GM12864 (cell line): ENCODE results near the gene ICAM4.
"Not testable (repeated sequence)": the region's sequence is repeated elsewhere in the genome, so short reads cannot be mapped to it uniquely, and the experiment has no call there.

ENCODE experiments used
- DNase-seq: peaks from one replicate; pipeline ENCODE4 v3.0.0-alpha.2; 2011; ENCODE audit warnings: low read depth
- H3K4me3 ChIP-seq: 2 replicates; pipeline ENCODE4 v1.5.1; 2011; ENCODE audit warnings: mild to moderate bottlenecking, low read depth, low read length, control low read depth
- CTCF ChIP-seq: IDR thresholded peaks from 2 replicates; pipeline ENCODE4 v1.5.1; 2011; ENCODE audit warnings: low read depth, mild to moderate bottlenecking, moderate library complexity, low read length, control low read depth, inconsistent platforms; ENCODE audit errors: missing control alignments

The ICAM4 gene

GRCh38 chr19:10286803-10287737 is at the start of gene ICAM4:
ICAM4 (plus strand) TSS chr19:10286955; CDS start chr19:10287013, 58 bp downstream.
- no peak for DNase-seq
- no peak for TF ChIP-seq CTCF
- H3K4me3 ChIP-seq: peak within 1 kb of the TSS; percentile 41

GRCh38 chr19:10237702-10238101 is 49.1 kb upstream of the ICAM4 start:
- no peak for TF ChIP-seq CTCF
- no peak overlapping the region for H3K4me3 ChIP-seq
- DNase-seq: no peak

GRCh38 chr19:10238172-10238783 is 48.5 kb upstream of the ICAM4 start:
- no peak overlapping the region for H3K4me3 ChIP-seq
- no peak for TF ChIP-seq CTCF
- DNase-seq: no peak

- DNase-seq, H3K4me3 ChIP-seq: not testable (repeated sequence)
Observed at GRCh38 chr19:10241826-10242449, 44.8 kb upstream of the ICAM4 start.

GRCh38 chr19:10243606-10244005 is 43.1 kb upstream of the ICAM4 start:
- DNase-seq: no peak
- H3K4me3 ChIP-seq: no peak overlapping the region
- no peak for TF ChIP-seq CTCF

GRCh38 chr19:10245189-10245939 is 41.4 kb upstream of the ICAM4 start:
- TF ChIP-seq CTCF: no peak
- DNase-seq: peak; percentile 73

GRCh38 chr19:10246511-10246910 is 40.2 kb upstream of the ICAM4 start:
- TF ChIP-seq CTCF: no peak
- DNase-seq: no peak
- no peak overlapping the region for H3K4me3 ChIP-seq

More at GRCh38 chr19:10245189-10245939, 41.4 kb upstream of the ICAM4 start:
- no peak overlapping the region for H3K4me3 ChIP-seq
